H1 (cell line): ENCODE results near the gene PRKAR2B. TPM values are rescaled to one million over a fixed set of nuclear protein-coding genes. Genes with fewer than 3 reads are reported as not detected.

Experiments
- CTCF ChIA-PET: fragments of 300-600 bp; sonication (Branson Sonifier 250); formaldehyde crosslinking; loops from one replicate; lab custom pipeline; 2021; ENCODE audit not compliant: partially characterized antibody; lab: Charles Lee
- POLR2A ChIA-PET: fragments of 300-600 bp; sonication (Branson Sonifier 250); formaldehyde crosslinking; loops from one replicate; lab custom pipeline; 2021; ENCODE audit warnings: inconsistent platforms; ENCODE audit not compliant: partially characterized antibody; lab: Charles Lee
- DNase-seq, 2 experiments: peaks; one replicate each; pipeline versions ENCODE4 v3.0.0 to v3.0.0-alpha.2; 2010 to 2022; ENCODE audit warnings: low spot score in 2 of 2, low read depth in 1 of 2, mixed read lengths in 1 of 2
- FAIRE-seq: peaks from 2 replicates; lab custom pipeline; 2011; peaks lifted over from hg19 to GRCh38; lab: Jason Lieb, UNC
- H2AFZ ChIP-seq: 2 replicates; pipeline ENCODE4 v1.8.1; 2012; ENCODE audit warnings: low read length, inconsistent platforms
- H2AK5ac ChIP-seq: 2 replicates; pipeline ENCODE4 v1.6.1; 2013; ENCODE audit warnings: low read depth, low read length
- H2BK120ac ChIP-seq: replicated peaks from 2 replicates; pipeline ENCODE3; 2013; ENCODE audit warnings: low read depth, low read length, inconsistent platforms
- H2BK12ac ChIP-seq: 2 replicates; pipeline ENCODE4 v1.6.1; 2013; ENCODE audit warnings: low read depth, low read length
- H2BK15ac ChIP-seq: 2 replicates; pipeline ENCODE4 v1.6.1; 2013; ENCODE audit warnings: low read length
- H2BK20ac ChIP-seq: 2 replicates; pipeline ENCODE4 v1.6.1; 2013; ENCODE audit warnings: low read length
- H2BK5ac ChIP-seq: 2 replicates; pipeline ENCODE4 v1.6.1; 2013; ENCODE audit warnings: low read depth, low read length
- H3K14ac ChIP-seq: 2 replicates; pipeline ENCODE4 v1.6.1; 2013; ENCODE audit warnings: inconsistent platforms; ENCODE audit not compliant: insufficient read length
- H3K18ac ChIP-seq: 2 replicates; pipeline ENCODE4 v1.6.1; 2013; ENCODE audit warnings: low read length; ENCODE audit errors: extremely low read depth
- H3K23ac ChIP-seq: 2 replicates; pipeline ENCODE4 v1.6.1; 2013; ENCODE audit warnings: inconsistent platforms; ENCODE audit not compliant: insufficient read length
- H3K23me2 ChIP-seq: 2 replicates; pipeline ENCODE4 v1.6.1; 2013; ENCODE audit warnings: low read depth, low read length
- H3K27ac ChIP-seq: 2 replicates; pipeline ENCODE4 v1.6.1; 2011; ENCODE audit warnings: low read depth, low read length, inconsistent platforms
- H3K27me3 ChIP-seq, 4 experiments: replicated peaks in 1 of 4; 1 replicate in 1 of 4; 2 replicates in 3 of 4; pipeline versions ENCODE4 v1.6.1 to v1.8.1; 2011 to 2013; ENCODE audit warnings: low read length in 3 of 4, mild to moderate bottlenecking in 3 of 4, inconsistent platforms in 2 of 4, mixed read lengths in 2 of 4, moderate library complexity in 1 of 4; ENCODE audit not compliant: control insufficient read depth in 3 of 4, insufficient read depth in 3 of 4; ENCODE audit errors: extremely low read depth in 1 of 4
- H3K36me3 ChIP-seq, 4 experiments: 2 replicates each; pipeline versions ENCODE4 v1.6.1 to v1.8.1; 2011 to 2013; ENCODE audit warnings: mild to moderate bottlenecking in 4 of 4, low read length in 3 of 4, moderate library complexity in 2 of 4, control low read depth in 1 of 4, inconsistent platforms in 1 of 4; ENCODE audit not compliant: insufficient read depth in 4 of 4, control insufficient read depth in 2 of 4
- H3K4ac ChIP-seq: replicated peaks from 2 replicates; pipeline ENCODE3; 2013; ENCODE audit warnings: low read length, low read depth, mixed read lengths, inconsistent platforms; ENCODE audit not compliant: insufficient read length
- H3K4me1 ChIP-seq, 4 experiments: replicated peaks in 1 of 4; 1 replicate in 1 of 4; 2 replicates in 3 of 4; pipeline versions ENCODE4 v1.6.1 to v1.8.1; 2011 to 2013; ENCODE audit warnings: low read length in 3 of 4, inconsistent platforms in 2 of 4, mixed read lengths in 1 of 4; ENCODE audit not compliant: insufficient read depth in 4 of 4, control insufficient read depth in 3 of 4
- H3K4me2 ChIP-seq, 2 experiments: 2 replicates each; pipeline versions ENCODE4 v1.6.1 to v1.8.1; 2011 to 2013; ENCODE audit warnings: low read depth in 2 of 2, low read length in 2 of 2, control low read depth in 1 of 2, inconsistent platforms in 1 of 2, mild to moderate bottlenecking in 1 of 2; ENCODE audit not compliant: insufficient read depth in 1 of 2
- H3K4me3 ChIP-seq, 4 experiments: fragments of 200-600, 300-600 bp in 1 of 4; sonication (generic), shearing (Covaris generic), sonication (Bioruptor Twin) in 1 of 4; 2 replicates each; pipeline versions ENCODE4 v1.5.1 to v1.8.1; 2011 to 2016; ENCODE audit warnings: low read length in 4 of 4, low read depth in 3 of 4, control low read depth in 2 of 4, inconsistent platforms in 2 of 4, mild to moderate bottlenecking in 2 of 4, mixed read lengths in 1 of 4, moderate library complexity in 1 of 4; ENCODE audit not compliant: insufficient read depth in 2 of 4; ENCODE audit errors: extremely low read depth in 1 of 4
- H3K56ac ChIP-seq: replicated peaks from 2 replicates; pipeline ENCODE3; 2013; ENCODE audit warnings: low read depth, mild to moderate bottlenecking, mixed read lengths, low read length, inconsistent platforms; ENCODE audit not compliant: insufficient read length
- H3K79me1 ChIP-seq: 2 replicates; pipeline ENCODE4 v1.6.1; 2013; ENCODE audit warnings: low read depth, low read length, control low read depth
- H3K79me2 ChIP-seq, 2 experiments: 2 replicates each; pipeline versions ENCODE4 v1.6.1 to v1.8.1; 2012 to 2013; ENCODE audit warnings: low read length in 2 of 2, mild to moderate bottlenecking in 2 of 2, inconsistent platforms in 1 of 2; ENCODE audit not compliant: insufficient read depth in 2 of 2, control insufficient read depth in 1 of 2
- H3K9ac ChIP-seq, 4 experiments: replicated peaks in 1 of 4; 1 replicate in 1 of 4; 2 replicates in 3 of 4; pipeline versions ENCODE4 v1.6.1 to v1.8.1; 2011 to 2013; ENCODE audit warnings: low read depth in 3 of 4, low read length in 3 of 4, control low read depth in 2 of 4, mild to moderate bottlenecking in 2 of 4, moderate library complexity in 2 of 4, inconsistent platforms in 1 of 4; ENCODE audit errors: extremely low read depth in 1 of 4
- H3K9me3 ChIP-seq, 2 experiments: 2 replicates each; pipeline versions ENCODE4 v1.6.1 to v1.8.1; 2012 to 2013; ENCODE audit warnings: mild to moderate bottlenecking in 2 of 2, moderate library complexity in 2 of 2, control low read depth in 1 of 2, inconsistent platforms in 1 of 2, low read depth in 1 of 2, low read length in 1 of 2, mixed read lengths in 1 of 2; ENCODE audit not compliant: insufficient read depth in 2 of 2
- H4K20me1 ChIP-seq, 2 experiments: replicated peaks in 1 of 2; 2 replicates each; pipeline versions ENCODE3 to v1.8.1; 2011 to 2013; ENCODE audit warnings: inconsistent platforms in 2 of 2, low read length in 2 of 2, mild to moderate bottlenecking in 1 of 2; ENCODE audit not compliant: insufficient read depth in 2 of 2, control insufficient read depth in 1 of 2
- H4K5ac ChIP-seq: 2 replicates; pipeline ENCODE4 v1.6.1; 2013; ENCODE audit warnings: low read length, low read depth, mixed read lengths, inconsistent platforms; ENCODE audit not compliant: insufficient read length
- H4K8ac ChIP-seq: 2 replicates; pipeline ENCODE4 v1.8.0; 2013; ENCODE audit warnings: mild to moderate bottlenecking, moderate library complexity, low read length, inconsistent platforms; ENCODE audit not compliant: insufficient read depth; ENCODE audit errors: extremely low read depth
- H4K91ac ChIP-seq: replicated peaks from 2 replicates; pipeline ENCODE3; 2013; ENCODE audit warnings: low read length, mixed read lengths, inconsistent platforms; ENCODE audit not compliant: insufficient read length
- ASH2L ChIP-seq: fragments of 200-600, 300-600 bp; sonication (generic); IDR thresholded peaks from one replicate; pipeline ENCODE4 v1.7.1; 2017; ENCODE audit warnings: low read length
- BACH1 ChIP-seq: IDR thresholded peaks from 2 replicates; pipeline ENCODE4 v1.6.1; 2012; ENCODE audit warnings: low read length, improper control_type of control experiment
- CBX8 ChIP-seq: fragments of 300-800, 300-1000 bp; sonication (generic); IDR thresholded peaks from 2 replicates; pipeline ENCODE4 v1.7.1; 2016; ENCODE audit warnings: low read depth, low read length, borderline replicate concordance
- CEBPB ChIP-seq: IDR thresholded peaks from 2 replicates; pipeline ENCODE4 v1.6.1; 2012; ENCODE audit warnings: low read depth, low read length
- EZH2 ChIP-seq: fragments of 200-600 bp; sonication (generic); IDR thresholded peaks from 2 replicates; pipeline ENCODE4 v1.7.1; 2012; ENCODE audit warnings: low read depth, mild to moderate bottlenecking, moderate library complexity, low read length, inconsistent platforms; ENCODE audit not compliant: severe bottlenecking
- FOSL1 ChIP-seq: IDR thresholded peaks from 2 replicates; pipeline ENCODE4 v1.6.1; 2011; ENCODE audit warnings: mild to moderate bottlenecking, low read depth, low read length, moderate library complexity; ENCODE audit not compliant: insufficient read depth
- HDAC6 ChIP-seq: IDR thresholded peaks from one replicate; pipeline ENCODE4 v1.7.1; 2012; ENCODE audit warnings: low read depth, mild to moderate bottlenecking, inconsistent platforms, low read length, moderate library complexity
- POLR2AphosphoS5 ChIP-seq: IDR thresholded peaks from 2 replicates; pipeline ENCODE4 v1.6.1; 2011; ENCODE audit warnings: low read depth, low read length
- RNF2 ChIP-seq: fragments of 200-900, 300-1000 bp; sonication (generic); IDR thresholded peaks from 2 replicates; pipeline ENCODE4 v1.7.1; 2016; ENCODE audit warnings: borderline replicate concordance, low read depth, mild to moderate bottlenecking, antibody characterized with exemption, low read length; ENCODE audit not compliant: poor library complexity, severe bottlenecking; ENCODE audit errors: missing control alignments
- TCF12 ChIP-seq: IDR thresholded peaks from 2 replicates; pipeline ENCODE4 v1.6.1; 2011; ENCODE audit warnings: low read depth, mild to moderate bottlenecking, low read length
- WGBS, 2 experiments: shearing (Covaris generic) in 1 of 2; methylation state at CpG; one replicate each; pipeline versions ENCODE4 v1.1.6 to v1.1.7; 2013 to 2015; ENCODE audit warnings: low lambda C conversion rate in 2 of 2, mixed read lengths in 2 of 2, inconsistent platforms in 1 of 2, low coverage in 1 of 2, missing lambda C conversion rate in 1 of 2; ENCODE audit not compliant: insufficient replicate concordance in 2 of 2, insufficient coverage in 1 of 2, insufficient read length in 1 of 2; ENCODE audit errors: extremely low coverage in 1 of 2, missing lambda C conversion rate in 1 of 2; 5-methylcytosine and 5-hydroxymethylcytosine counted together
- polyA plus RNA-seq, 7 experiments: library from polyadenylated mRNA; depleted of rRNA in 3 of 7; stranded (reverse) in 5 of 7; unstranded in 2 of 7; fragments of >200 nt in 5 of 7; fragments of 200-250 nt in 2 of 7; gene quantifications; 1 replicate in 5 of 7; 2 replicates in 1 of 7; 4 replicates in 1 of 7; pipeline versions ENCODE4 v1.2.1 to v1.2.3, GENCODE V29; 2011 to 2013; ENCODE audit warnings: missing spikeins in 2 of 7, mixed read lengths in 2 of 7
- total RNA-seq: library from RNA; stranded (reverse); fragmentation: NEBNext Ultra II Directional; extraction: Animal tissue kit (Norgen Biotek cat#: 25700); gene quantifications from 2 replicates; pipeline ENCODE4 v1.2.1, GENCODE V29; 2021
- TF ChIP-seq, protein P1 (sequence below): IDR thresholded peaks from 2 replicates; pipeline ENCODE4 v1.6.1; 2012; ENCODE audit warnings: inconsistent platforms
- TF ChIP-seq, protein P2 (sequence below): IDR thresholded peaks from 2 replicates; pipeline ENCODE4 v1.6.1; 2011; ENCODE audit warnings: low read length, improper control_type of control experiment

The PRKAR2B gene
- total and polyA plus RNA-seq, 2 of the 8 experiments (the other 6 are each of a cell fraction or from before 2014, with no cell fraction given) = 10.4 to 37.0 TPM

- no peak overlapping the region for H4K5ac ChIP-seq
- 90% methylated on average over 5 of the region's 5 CpGs; no CpG with 5 or more reads in 1 of the 2 experiments for WGBS, 2 experiments
- no peaks in the 10 kb centered on the region for H3K27me3 ChIP-seq
- H2BK12ac ChIP-seq = no peak overlapping the region
- no peak overlapping the region for H2BK20ac ChIP-seq
- H3K79me1 ChIP-seq = no peaks in the 10 kb centered on the region; the same call in 1 of the 2 replicates
- no peak overlapping the region for H2AFZ ChIP-seq
- H3K23ac ChIP-seq = no peak overlapping the region
- CTCF ChIA-PET = interaction anchor here (0.5 to 2.3 kb wide), 6 partner anchors 12 to 447 kb away, joined by 3 to 10 read pairs (median 4); no protein-coding TSS in a partner anchor
- no peak overlapping the region for H4K91ac ChIP-seq
- H4K8ac ChIP-seq = no peak overlapping the region
- H3K56ac ChIP-seq = no peak overlapping the region
- POLR2A ChIA-PET = interaction anchor here (3.5 kb wide), 1 partner anchor 12 kb away, joined by 12 read pairs; the partner anchor contains the start of gene HBP1
- peaks cover 0 to 3% of the 10 kb centered on the region in 2 experiments for H4K20me1 ChIP-seq
- FAIRE-seq = no peak
- H3K4me1 ChIP-seq = no peaks in the 10 kb centered on the region
- no peak overlapping the region for H3K14ac ChIP-seq
- no peak for DNase-seq
- no peak overlapping the region for H2BK120ac ChIP-seq
- H2BK5ac ChIP-seq = no peak overlapping the region
- H3K4ac ChIP-seq = no peak overlapping the region
- peaks cover 0 to 23% of the 10 kb centered on the region in 2 experiments; a peak in 2 of 4 replicates for H3K79me2 ChIP-seq
- no peak overlapping the region for H3K9ac ChIP-seq
- no peak overlapping the region for H2BK15ac ChIP-seq
- H3K9me3 ChIP-seq = no peaks in the 10 kb centered on the region
- H3K18ac ChIP-seq = no peak overlapping the region
- H3K4me2 ChIP-seq = no peak overlapping the region
- H3K27ac ChIP-seq = no peak overlapping the region
- H3K4me3 ChIP-seq = no peak overlapping the region
- H2AK5ac ChIP-seq = no peak overlapping the region
- no peaks in the 10 kb centered on the region for H3K23me2 ChIP-seq
- H3K36me3 ChIP-seq = peaks cover 8 to 27% (median 20%) of the 10 kb centered on the region in 4 experiments; a peak in 7 of 8 replicates
- TF ChIP-seq EZH2 (no peak), TCF12 (no peak), CEBPB (no peak), ASH2L (no peak), RNF2 (no peak), POLR2AphosphoS5 (no peak), HDAC6 (no peak), BACH1 (no peak), CBX8 (no peak), FOSL1 (no peak)
- TF ChIP-seq, protein P1, sequence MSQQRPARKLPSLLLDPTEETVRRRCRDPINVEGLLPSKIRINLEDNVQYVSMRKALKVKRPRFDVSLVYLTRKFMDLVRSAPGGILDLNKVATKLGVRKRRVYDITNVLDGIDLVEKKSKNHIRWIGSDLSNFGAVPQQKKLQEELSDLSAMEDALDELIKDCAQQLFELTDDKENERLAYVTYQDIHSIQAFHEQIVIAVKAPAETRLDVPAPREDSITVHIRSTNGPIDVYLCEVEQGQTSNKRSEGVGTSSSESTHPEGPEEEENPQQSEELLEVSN = no peak
- TF ChIP-seq, protein P2, sequence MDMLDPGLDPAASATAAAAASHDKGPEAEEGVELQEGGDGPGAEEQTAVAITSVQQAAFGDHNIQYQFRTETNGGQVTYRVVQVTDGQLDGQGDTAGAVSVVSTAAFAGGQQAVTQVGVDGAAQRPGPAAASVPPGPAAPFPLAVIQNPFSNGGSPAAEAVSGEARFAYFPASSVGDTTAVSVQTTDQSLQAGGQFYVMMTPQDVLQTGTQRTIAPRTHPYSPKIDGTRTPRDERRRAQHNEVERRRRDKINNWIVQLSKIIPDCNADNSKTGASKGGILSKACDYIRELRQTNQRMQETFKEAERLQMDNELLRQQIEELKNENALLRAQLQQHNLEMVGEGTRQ = no peak
Observed at GRCh38 chr7:107181172-107181571, 136.7 kb downstream of the PRKAR2B start.
